HEK293 (cell line): ENCODE results near the gene ANKRD6.
A peak's percentile ranks its signal among the peaks of the same experiment; 100 is the strongest.

ENCODE experiments used
- CTCF ChIA-PET: fragments of 350-600 bp; formaldehyde crosslinking; extraction: SDS; loops from one replicate; lab custom pipeline; 2021; ENCODE audit warnings: antibody characterized with exemption; lab: Yijun Ruan, JAX
- POLR2A ChIA-PET: fragments of 300-600 bp; formaldehyde crosslinking; extraction: SDS; loops from one replicate; lab custom pipeline; 2020; ENCODE audit warnings: antibody characterized with exemption, inconsistent platforms; lab: Yijun Ruan, JAX
- H3K27ac ChIP-seq: fragments of 200-500 bp; sonication (Bioruptor generic); 2 replicates; pipeline ENCODE4 v1.5.1; 2014; ENCODE audit warnings: low read depth, low read length, control low read depth, inconsistent platforms; ENCODE audit errors: extremely low read depth
- H3K36me3 ChIP-seq, 2 experiments: fragments of 200-500 bp in 1 of 2; sonication (Bioruptor generic) in 1 of 2; 1 replicate in 1 of 2; 2 replicates in 1 of 2; pipeline ENCODE4 v1.5.1; 2014 to 2017; ENCODE audit warnings: inconsistent platforms in 2 of 2, low read length in 2 of 2; ENCODE audit not compliant: control insufficient read depth in 2 of 2, insufficient read depth in 1 of 2
- H3K4me1 ChIP-seq: fragments of 200-500 bp; sonication (Bioruptor generic); 2 replicates; pipeline ENCODE4 v1.5.1; 2014; ENCODE audit warnings: mild to moderate bottlenecking, low read length, inconsistent platforms; ENCODE audit not compliant: control insufficient read depth, insufficient read depth
- H3K4me3 ChIP-seq: 2 replicates; pipeline ENCODE4 v1.5.1; 2011; ENCODE audit warnings: low read depth, mild to moderate bottlenecking, control low read depth, low read length, moderate library complexity
- H3K9me3 ChIP-seq: fragments of 200-500 bp; sonication (Bioruptor generic); 2 replicates; pipeline ENCODE4 v1.5.1; 2014; ENCODE audit warnings: low read depth, low read length, inconsistent platforms; ENCODE audit not compliant: control insufficient read depth, insufficient read depth
- IKZF3 ChIP-seq: fragments of 450-650 bp; IDR thresholded peaks from 2 replicates; pipeline ENCODE4 v1.5.0; 2018; ENCODE audit warnings: missing biosample characterization, mild to moderate bottlenecking, missing genetic modification characterization, moderate library complexity
- KLF9 ChIP-seq: fragments of 450-650 bp; formaldehyde crosslinking; IDR thresholded peaks from 2 replicates; pipeline ENCODE4 v1.5.1; 2016; ENCODE audit warnings: missing biosample characterization, missing genetic modification characterization, low read depth
- PATZ1 ChIP-seq: fragments of 450-650 bp; formaldehyde crosslinking; IDR thresholded peaks from 2 replicates; pipeline ENCODE4 v1.5.1; 2016; ENCODE audit warnings: missing biosample characterization, missing genetic modification characterization
- ZBTB20 ChIP-seq: fragments of 450-650 bp; formaldehyde crosslinking; IDR thresholded peaks from 2 replicates; pipeline ENCODE4 v1.5.1; 2016; ENCODE audit warnings: missing biosample characterization, missing genetic modification characterization
- ZFHX2 ChIP-seq: fragments of 450-650 bp; formaldehyde crosslinking; conservative IDR thresholded peaks from 2 replicates; pipeline ENCODE4 v1.5.1; 2016; ENCODE audit warnings: missing biosample characterization, missing genetic modification characterization
- ZFP37 ChIP-seq: fragments of 450-650 bp; formaldehyde crosslinking; IDR thresholded peaks from 2 replicates; pipeline ENCODE4 v1.5.1; 2016; ENCODE audit warnings: missing biosample characterization, missing genetic modification characterization
- ZNF157 ChIP-seq: fragments of 450-650 bp; formaldehyde crosslinking; IDR thresholded peaks from 2 replicates; pipeline ENCODE4 v1.5.1; 2016; ENCODE audit warnings: missing biosample characterization, missing genetic modification characterization
- ZNF18 ChIP-seq: fragments of 450-650 bp; formaldehyde crosslinking; IDR thresholded peaks from 2 replicates; pipeline ENCODE4 v1.5.1; 2016; ENCODE audit warnings: missing biosample characterization, missing genetic modification characterization
- ZNF292 ChIP-seq: fragments of 450-650 bp; formaldehyde crosslinking; IDR thresholded peaks from 2 replicates; pipeline ENCODE4 v1.5.1; 2016; ENCODE audit warnings: low read depth, missing biosample characterization, missing genetic modification characterization, borderline replicate concordance
- ZNF362 ChIP-seq: fragments of 450-650 bp; formaldehyde crosslinking; IDR thresholded peaks from 2 replicates; pipeline ENCODE4 v1.5.1; 2016; ENCODE audit warnings: missing biosample characterization, missing genetic modification characterization
- ZNF426 ChIP-seq: fragments of 450-650 bp; formaldehyde crosslinking; IDR thresholded peaks from 2 replicates; pipeline ENCODE4 v1.5.1; 2017; ENCODE audit warnings: missing biosample characterization, missing genetic modification characterization, mild to moderate bottlenecking, inconsistent platforms, moderate library complexity
- ZNF529 ChIP-seq: fragments of 450-650 bp; formaldehyde crosslinking; IDR thresholded peaks from 2 replicates; pipeline ENCODE4 v1.5.1; 2017; ENCODE audit warnings: missing genetic modification characterization, missing biosample characterization; ENCODE audit not compliant: insufficient replicate concordance
- ZNF701 ChIP-seq: fragments of 450-650 bp; formaldehyde crosslinking; IDR thresholded peaks from 2 replicates; pipeline ENCODE4 v1.5.1; 2016; ENCODE audit warnings: missing biosample characterization, missing genetic modification characterization
- TF ChIP-seq, protein P1 (sequence below): fragments of 450-650 bp; formaldehyde crosslinking; IDR thresholded peaks from 2 replicates; pipeline ENCODE4 v1.5.1; 2016; ENCODE audit warnings: missing biosample characterization, missing genetic modification characterization

The ANKRD6 gene

GRCh38 chr6:89475634-89476033, 42.7 kb downstream of the ANKRD6 start:
- ChIA-PET POLR2A (no interaction called here), CTCF (interaction anchor here (0.8 kb wide), 1 partner anchor 50 kb away, joined by 3 read pairs; no protein-coding TSS in a partner anchor)
- no peak overlapping the region for H3K4me3 ChIP-seq
- H3K27ac ChIP-seq = no peak overlapping the region
- no peak for TF ChIP-seq ZNF362 (tag by site-specific recombination)
- no peak for TF ChIP-seq IKZF3 (tag by site-specific recombination)
- TF ChIP-seq ZNF157 = no peak
- TF ChIP-seq ZNF292 (tag by site-specific recombination) = no peak
- TF ChIP-seq ZNF426 (tag by site-specific recombination) = no peak
- TF ChIP-seq ZFP37 (tag by site-specific recombination) = no peak
- TF ChIP-seq, protein P1, sequence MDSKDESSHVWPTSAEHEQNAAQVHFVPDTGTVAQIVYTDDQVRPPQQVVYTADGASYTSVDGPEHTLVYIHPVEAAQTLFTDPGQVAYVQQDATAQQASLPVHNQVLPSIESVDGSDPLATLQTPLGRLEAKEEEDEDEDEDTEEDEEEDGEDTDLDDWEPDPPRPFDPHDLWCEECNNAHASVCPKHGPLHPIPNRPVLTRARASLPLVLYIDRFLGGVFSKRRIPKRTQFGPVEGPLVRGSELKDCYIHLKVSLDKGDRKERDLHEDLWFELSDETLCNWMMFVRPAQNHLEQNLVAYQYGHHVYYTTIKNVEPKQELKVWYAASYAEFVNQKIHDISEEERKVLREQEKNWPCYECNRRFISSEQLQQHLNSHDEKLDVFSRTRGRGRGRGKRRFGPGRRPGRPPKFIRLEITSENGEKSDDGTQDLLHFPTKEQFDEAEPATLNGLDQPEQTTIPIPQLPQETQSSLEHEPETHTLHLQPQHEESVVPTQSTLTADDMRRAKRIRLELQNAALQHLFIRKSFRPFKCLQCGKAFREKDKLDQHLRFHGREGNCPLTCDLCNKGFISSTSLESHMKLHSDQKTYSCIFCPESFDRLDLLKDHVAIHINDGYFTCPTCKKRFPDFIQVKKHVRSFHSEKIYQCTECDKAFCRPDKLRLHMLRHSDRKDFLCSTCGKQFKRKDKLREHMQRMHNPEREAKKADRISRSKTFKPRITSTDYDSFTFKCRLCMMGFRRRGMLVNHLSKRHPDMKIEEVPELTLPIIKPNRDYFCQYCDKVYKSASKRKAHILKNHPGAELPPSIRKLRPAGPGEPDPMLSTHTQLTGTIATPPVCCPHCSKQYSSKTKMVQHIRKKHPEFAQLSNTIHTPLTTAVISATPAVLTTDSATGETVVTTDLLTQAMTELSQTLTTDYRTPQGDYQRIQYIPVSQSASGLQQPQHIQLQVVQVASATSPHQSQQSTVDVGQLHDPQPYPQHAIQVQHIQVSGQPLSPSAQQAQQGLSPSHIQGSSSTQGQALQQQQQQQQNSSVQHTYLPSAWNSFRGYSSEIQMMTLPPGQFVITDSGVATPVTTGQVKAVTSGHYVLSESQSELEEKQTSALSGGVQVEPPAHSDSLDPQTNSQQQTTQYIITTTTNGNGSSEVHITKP (tag by site-specific recombination) = 0 out of 2 replicates have a peak, but pooled peaks have one; percentile 30
- TF ChIP-seq ZFHX2 (tag by site-specific recombination) = peak; percentile 23; the same call in 1 of the 2 replicates
- TF ChIP-seq ZNF701 (tag by site-specific recombination) = no peak
- TF ChIP-seq KLF9 (tag by site-specific recombination) = no peak
- TF ChIP-seq ZNF529 (tag by site-specific recombination) = no peak
- TF ChIP-seq ZBTB20 (tag by site-specific recombination) = no peak
- 0 out of 2 replicates have a peak, but pooled peaks cover 3% of the 10 kb centered on the region for H3K4me1 ChIP-seq
- H3K9me3 ChIP-seq = no peaks in the 10 kb centered on the region
- no peaks in the 10 kb centered on the region for H3K36me3 ChIP-seq

DNA sequence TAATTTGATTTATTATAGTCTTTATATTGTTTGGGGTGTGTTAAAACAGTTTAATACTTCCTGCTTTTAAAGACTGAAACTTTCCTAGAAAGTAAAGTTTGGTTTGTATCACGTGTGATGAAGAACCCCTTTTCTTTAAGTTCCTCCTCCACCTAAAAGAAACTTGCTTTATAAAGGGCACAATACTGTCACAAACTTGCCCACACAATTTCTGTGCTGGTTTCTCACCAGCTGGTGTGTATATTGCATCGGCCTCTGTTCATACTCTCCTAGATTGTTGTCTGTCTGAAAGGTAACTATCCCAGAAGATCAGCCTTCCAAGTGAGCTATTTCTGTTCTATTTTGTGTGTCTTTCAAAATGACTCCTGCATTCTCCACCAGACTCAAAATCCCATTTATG, 46.9 kb downstream of the ANKRD6 start:
- ChIA-PET POLR2A (no interaction called here), CTCF (interaction anchor here (0.6 kb wide), 2 partner anchors 214 to 927 kb away, joined by 3 read pairs; no protein-coding TSS in a partner anchor)
- H3K36me3 ChIP-seq = no peaks in the 10 kb centered on the region
- peaks cover 6% of the 10 kb centered on the region; the same call in 1 of the 2 replicates for H3K4me1 ChIP-seq
- no peak overlapping the region for H3K27ac ChIP-seq
- no peaks in the 10 kb centered on the region; the same call in 1 of the 2 replicates for H3K9me3 ChIP-seq
- no peak overlapping the region for H3K4me3 ChIP-seq
- TF ChIP-seq PATZ1 (tag by site-specific recombination) (no peak), ZNF18 (tag by site-specific recombination) (0 out of 2 replicates have a peak, but pooled peaks have one; percentile 27)
